Transverse colon (tissue), 4 donors: ENCODE results near the gene FAM174A. TPM values are rescaled to one million over a fixed set of nuclear protein-coding genes. Genes with fewer than 3 reads are reported as not detected.
A peak's percentile ranks its signal among the peaks of the same experiment; 100 is the strongest.

Experiments
- DNase-seq: peaks from one replicate; pipeline ENCODE4 v3.0.0-alpha.2; 2019
- H3K27ac ChIP-seq, 4 donors: fragments of 200-600 bp; sonication (generic); 2 replicates each; pipeline ENCODE4 v1.5.1; 2016 to 2018; ENCODE audit warnings: inconsistent platforms in 4 of 4
- H3K27me3 ChIP-seq: fragments of 200-600 bp; sonication (generic); 2 replicates; pipeline ENCODE4 v1.5.1; 2017; ENCODE audit warnings: inconsistent platforms
- H3K36me3 ChIP-seq, 4 donors: fragments of 200-600 bp; sonication (generic); 2 replicates each; pipeline ENCODE4 v1.5.1; 2017 to 2019; ENCODE audit warnings: inconsistent platforms in 4 of 4
- H3K4me1 ChIP-seq, 4 donors: fragments of 200-600 bp; sonication (generic); 2 replicates each; pipeline ENCODE4 v1.5.1; 2017 to 2020; ENCODE audit warnings: inconsistent platforms in 4 of 4
- H3K4me3 ChIP-seq, 4 donors: fragments of 200-600 bp; sonication (generic); 1 replicate in 1 of 4; 2 replicates in 3 of 4; pipeline versions ENCODE4 v1.5.1 to v1.6.1; 2017 to 2019; ENCODE audit warnings: inconsistent platforms in 4 of 4
- H3K9me3 ChIP-seq, 2 donors: fragments of 200-600 bp; sonication (generic); 2 replicates each; pipeline ENCODE4 v1.5.1; 2017 to 2019; ENCODE audit warnings: inconsistent platforms in 2 of 2
- EP300 ChIP-seq: sonication (generic); formaldehyde crosslinking; IDR thresholded peaks from one replicate; pipeline ENCODE4 v1.6.1; 2017; ENCODE audit warnings: antibody characterized with exemption, low read depth
- POLR2A ChIP-seq: fragments of 450-650 bp; IDR thresholded peaks from one replicate; pipeline ENCODE4 v1.6.1; 2016; ENCODE audit warnings: antibody characterized with exemption, mild to moderate bottlenecking, moderate library complexity
- POLR2AphosphoS5 ChIP-seq, 3 donors: sonication (generic); formaldehyde crosslinking; IDR thresholded peaks; one replicate each; pipeline ENCODE4 v1.6.1; 2016; ENCODE audit warnings: antibody characterized with exemption in 3 of 3
- WGBS, 2 donors: methylation state at CpG; one replicate each; pipeline ENCODE4 v1.1.5; 2018; ENCODE audit warnings: low coverage in 1 of 2; 5-methylcytosine and 5-hydroxymethylcytosine counted together
- in situ Hi-C, 4 donors: fragments of 200-750 bp; cut with MboI; loops; one replicate each; pipeline versions ENCODE4 v1.15.0 to v1.15.1; 2017; ENCODE audit warnings: low sequenced_read_pairs in 3 of 4, low pct_ligation_motif_present in 1 of 4, low pct_unique_long_range_greater_than_20kb in 1 of 4
- intact Hi-C: fragments of 100-400 bp; cut with DNase I; formaldehyde crosslinking; loops from one replicate; pipeline ENCODE4 v1.15.1; 2023; ENCODE audit warnings: low total_unique reads
- total RNA-seq, 4 donors: library from RNA; depleted of rRNA; stranded (reverse); fragments of >200 nt; gene quantifications; one replicate each; pipeline ENCODE4 v1.1.0, GENCODE V29; 2016
- TF ChIP-seq, protein P1 (sequence below), 5 experiments: fragments of 200-600 bp in 3 of 5; fragments of 450-650 bp in 2 of 5; sonication (generic) in 3 of 5; IDR thresholded peaks; 1 replicate in 2 of 5; 2 replicates in 3 of 5; pipeline ENCODE4 v1.5.1; 2016 to 2017; ENCODE audit warnings: antibody characterized with exemption in 5 of 5, inconsistent platforms in 3 of 5, mild to moderate bottlenecking in 2 of 5, moderate library complexity in 1 of 5

Gene FAM174A
- total RNA-seq, 4 donors from 2014 or later: 9.0 to 94.6 (median 28.0) TPM

DNA sequence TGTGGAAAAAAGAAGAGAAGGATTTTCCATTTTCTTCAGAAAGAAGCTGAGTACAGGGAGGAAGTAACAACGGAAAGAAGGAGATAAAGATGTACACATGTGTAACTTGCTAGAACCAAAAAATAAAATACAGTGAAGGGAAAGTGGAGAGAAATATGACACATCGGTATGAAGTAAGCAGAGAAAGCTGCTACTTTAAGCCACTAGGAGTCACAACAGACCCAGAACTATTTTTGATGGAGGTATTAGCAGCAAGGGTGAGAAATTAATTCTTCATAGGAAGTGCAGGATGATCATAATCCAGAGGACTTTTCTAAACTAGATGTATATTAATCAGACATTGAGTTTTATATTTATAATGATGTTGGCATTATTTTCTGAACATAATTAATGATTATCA lies 88.5 kb downstream of the FAM174A start:
- DNase-seq: no peak
- Histone ChIP-seq H3K27ac (no peak overlapping the region), H3K36me3 (no peaks in the 10 kb centered on the region), H3K9me3 (no peaks in the 10 kb centered on the region), H3K27me3 (no peaks in the 10 kb centered on the region), H3K4me3 (no peak overlapping the region), H3K4me1 (no peaks in the 10 kb centered on the region)
- no peak for TF ChIP-seq POLR2A
- TF ChIP-seq, protein P1, sequence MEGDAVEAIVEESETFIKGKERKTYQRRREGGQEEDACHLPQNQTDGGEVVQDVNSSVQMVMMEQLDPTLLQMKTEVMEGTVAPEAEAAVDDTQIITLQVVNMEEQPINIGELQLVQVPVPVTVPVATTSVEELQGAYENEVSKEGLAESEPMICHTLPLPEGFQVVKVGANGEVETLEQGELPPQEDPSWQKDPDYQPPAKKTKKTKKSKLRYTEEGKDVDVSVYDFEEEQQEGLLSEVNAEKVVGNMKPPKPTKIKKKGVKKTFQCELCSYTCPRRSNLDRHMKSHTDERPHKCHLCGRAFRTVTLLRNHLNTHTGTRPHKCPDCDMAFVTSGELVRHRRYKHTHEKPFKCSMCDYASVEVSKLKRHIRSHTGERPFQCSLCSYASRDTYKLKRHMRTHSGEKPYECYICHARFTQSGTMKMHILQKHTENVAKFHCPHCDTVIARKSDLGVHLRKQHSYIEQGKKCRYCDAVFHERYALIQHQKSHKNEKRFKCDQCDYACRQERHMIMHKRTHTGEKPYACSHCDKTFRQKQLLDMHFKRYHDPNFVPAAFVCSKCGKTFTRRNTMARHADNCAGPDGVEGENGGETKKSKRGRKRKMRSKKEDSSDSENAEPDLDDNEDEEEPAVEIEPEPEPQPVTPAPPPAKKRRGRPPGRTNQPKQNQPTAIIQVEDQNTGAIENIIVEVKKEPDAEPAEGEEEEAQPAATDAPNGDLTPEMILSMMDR (IDR thresholded peaks at IDR 0.05): peak; percentile 13 to 36 (median 32)
- no peak for TF ChIP-seq EP300
- WGBS, 2 donors: 22 to 25% methylated on average over 2 of the region's 2 CpGs
- intact Hi-C loops (no loop called here), in situ Hi-C loops (loop anchor here in 1 of 4 donors (25.0 kb wide), 1 partner anchor 764 kb away; no protein-coding TSS in a partner anchor)

DNA sequence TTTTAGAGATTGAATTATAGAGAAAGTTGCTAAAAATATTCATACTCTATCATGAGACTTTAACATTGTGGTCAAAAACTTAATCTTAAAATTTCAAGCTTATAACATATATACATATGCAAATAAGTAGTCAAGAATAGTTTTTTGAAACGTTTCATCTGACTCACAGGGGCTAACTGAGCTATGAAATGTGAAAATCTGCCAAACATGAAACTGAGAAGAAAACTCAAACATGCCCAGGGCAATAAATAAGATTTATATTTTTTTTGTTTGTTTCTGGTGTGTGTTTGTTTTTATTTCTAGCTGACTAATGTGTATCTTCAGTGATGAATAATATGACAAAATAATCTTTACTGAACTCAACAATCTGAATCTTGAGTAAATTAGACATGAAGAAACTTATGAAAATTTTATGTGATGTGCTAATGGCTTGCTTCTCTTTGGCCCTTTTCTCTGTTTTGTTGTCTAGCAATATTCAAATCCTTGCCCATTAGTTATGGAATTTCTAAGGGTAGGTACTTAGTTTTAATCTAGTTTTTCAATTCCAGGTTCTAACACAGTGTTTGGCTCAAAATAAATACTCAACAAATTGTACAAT lies 99.9 kb downstream of the FAM174A start:
- in situ Hi-C loops: no loop called here
- H3K4me1 ChIP-seq: no peaks in the 10 kb centered on the region
- no peak overlapping the region for H3K27ac ChIP-seq
- H3K36me3 ChIP-seq: no peaks in the 10 kb centered on the region
- no peak for DNase-seq
- TF ChIP-seq EP300 (no peak), POLR2AphosphoS5 (IDR thresholded peaks at IDR 0.05) (no peak), POLR2A (no peak)
- TF ChIP-seq, protein P1 (IDR thresholded peaks at IDR 0.05): no peak
- WGBS, 2 donors: 26 to 45% methylated on average over 1 of the region's 1 CpG
- intact Hi-C loops: no loop called here
- no peak overlapping the region for H3K4me3 ChIP-seq
- H3K9me3 ChIP-seq: no peaks in the 10 kb centered on the region
- H3K27me3 ChIP-seq: no peaks in the 10 kb centered on the region
